Measurements from ENCODE around the gene CRHR1.

DNA sequence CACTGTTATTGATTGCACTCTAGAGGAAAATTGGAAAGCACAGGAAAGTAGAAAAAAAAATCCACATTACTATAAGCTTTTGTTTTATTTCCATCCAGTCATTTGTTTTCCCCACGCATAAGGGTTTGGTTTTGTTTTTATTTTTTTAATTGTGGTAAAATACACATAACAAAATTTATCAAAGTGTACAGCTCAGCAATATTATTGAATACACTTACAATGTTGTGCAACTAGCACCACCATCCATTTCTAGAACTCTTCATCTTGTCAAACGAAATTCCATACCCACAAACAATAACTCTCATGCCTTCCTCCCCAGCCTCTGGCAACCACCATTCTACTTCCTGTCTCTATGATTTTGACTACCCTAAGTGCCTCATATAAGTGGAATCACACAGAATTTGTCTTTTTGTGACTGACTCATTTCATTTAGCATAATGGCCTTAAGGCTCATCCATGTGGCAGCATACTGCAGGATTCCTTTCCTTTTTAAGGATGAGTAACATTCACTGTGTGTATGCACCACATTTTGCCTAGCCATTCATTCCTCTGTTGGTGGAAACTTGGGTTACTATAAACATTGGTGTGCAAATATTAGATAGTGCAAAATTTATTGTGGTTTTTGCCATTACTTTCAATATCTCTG is 71.7 kb downstream of the CRHR1 start:
- TF ChIP-seq, protein P1, sequence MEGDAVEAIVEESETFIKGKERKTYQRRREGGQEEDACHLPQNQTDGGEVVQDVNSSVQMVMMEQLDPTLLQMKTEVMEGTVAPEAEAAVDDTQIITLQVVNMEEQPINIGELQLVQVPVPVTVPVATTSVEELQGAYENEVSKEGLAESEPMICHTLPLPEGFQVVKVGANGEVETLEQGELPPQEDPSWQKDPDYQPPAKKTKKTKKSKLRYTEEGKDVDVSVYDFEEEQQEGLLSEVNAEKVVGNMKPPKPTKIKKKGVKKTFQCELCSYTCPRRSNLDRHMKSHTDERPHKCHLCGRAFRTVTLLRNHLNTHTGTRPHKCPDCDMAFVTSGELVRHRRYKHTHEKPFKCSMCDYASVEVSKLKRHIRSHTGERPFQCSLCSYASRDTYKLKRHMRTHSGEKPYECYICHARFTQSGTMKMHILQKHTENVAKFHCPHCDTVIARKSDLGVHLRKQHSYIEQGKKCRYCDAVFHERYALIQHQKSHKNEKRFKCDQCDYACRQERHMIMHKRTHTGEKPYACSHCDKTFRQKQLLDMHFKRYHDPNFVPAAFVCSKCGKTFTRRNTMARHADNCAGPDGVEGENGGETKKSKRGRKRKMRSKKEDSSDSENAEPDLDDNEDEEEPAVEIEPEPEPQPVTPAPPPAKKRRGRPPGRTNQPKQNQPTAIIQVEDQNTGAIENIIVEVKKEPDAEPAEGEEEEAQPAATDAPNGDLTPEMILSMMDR (optimal IDR thresholded peaks at IDR 0.05 in 1 of 3, IDR thresholded peaks at IDR 0.05 in 1 of 3, conservative IDR thresholded peaks at IDR 0.05 in 1 of 3; ENCODE audit: extremely low read depth in 1 of 3, insufficient read depth in 2 of 3, low read length in 3 of 3): no peak
- TF ChIP-seq EZH2 (IDR thresholded peaks at IDR 0.05; ENCODE audit: low read length): no peak

Measured in keratinocyte (primary cell).